Peyer's patch (tissue), 4 donors: ENCODE data around the gene TULP3. TPM values are rescaled to one million over a fixed set of nuclear protein-coding genes. Genes with fewer than 3 reads are reported as not detected.

Experiments
- DNase-seq, 3 donors: peaks; one replicate each; pipeline ENCODE4 v3.0.0-alpha.2; 2017 to 2019
- H3K27ac ChIP-seq, 4 donors: fragments of 200-600 bp; sonication (generic); one replicate each; pipeline ENCODE4 v1.5.1; 2016 to 2019
- H3K27me3 ChIP-seq, 2 donors: fragments of 200-600 bp; sonication (generic); one replicate each; pipeline ENCODE4 v1.5.1; 2019
- H3K36me3 ChIP-seq, 3 donors: fragments of 200-600 bp; sonication (generic); one replicate each; pipeline ENCODE4 v1.5.1; 2016 to 2019
- H3K4me1 ChIP-seq, 4 donors: fragments of 200-600 bp; sonication (generic); one replicate each; pipeline ENCODE4 v1.5.1; 2016 to 2019
- H3K4me3 ChIP-seq, 4 donors: fragments of 200-600 bp; sonication (generic); 1 replicate in 3 of 4; 2 replicates in 1 of 4; pipeline ENCODE4 v1.5.1; 2016 to 2019; ENCODE audit warnings: mild to moderate bottlenecking in 1 of 4
- H3K9me3 ChIP-seq, 4 donors: fragments of 200-600 bp; sonication (generic); one replicate each; pipeline ENCODE4 v1.5.1; 2016 to 2019; ENCODE audit warnings: mild to moderate bottlenecking in 1 of 4
- POLR2A ChIP-seq, 2 donors: fragments of 450-650 bp; IDR thresholded peaks; one replicate each; pipeline ENCODE4 v1.5.1; 2017; ENCODE audit warnings: antibody characterized with exemption in 2 of 2, mild to moderate bottlenecking in 2 of 2, moderate library complexity in 2 of 2
- total RNA-seq, 4 donors: library from RNA; depleted of rRNA; stranded (reverse); fragments of >200 nt; gene quantifications; one replicate each; pipeline ENCODE4 v1.1.0, GENCODE V29; 2016
- TF ChIP-seq, protein P1 (sequence below), 6 experiments: fragments of 450-650 bp in 4 of 6; fragments of 200-600 bp in 2 of 6; sonication (generic) in 1 of 6; IDR thresholded peaks; one replicate each; pipeline ENCODE4 v1.5.1; 2017 to 2019; ENCODE audit warnings: antibody characterized with exemption in 6 of 6, mild to moderate bottlenecking in 3 of 6, moderate library complexity in 1 of 6

Gene TULP3
- total RNA-seq, 4 donors from 2014 or later = 7.2 to 63.5 (median 12.6) TPM

DNA sequence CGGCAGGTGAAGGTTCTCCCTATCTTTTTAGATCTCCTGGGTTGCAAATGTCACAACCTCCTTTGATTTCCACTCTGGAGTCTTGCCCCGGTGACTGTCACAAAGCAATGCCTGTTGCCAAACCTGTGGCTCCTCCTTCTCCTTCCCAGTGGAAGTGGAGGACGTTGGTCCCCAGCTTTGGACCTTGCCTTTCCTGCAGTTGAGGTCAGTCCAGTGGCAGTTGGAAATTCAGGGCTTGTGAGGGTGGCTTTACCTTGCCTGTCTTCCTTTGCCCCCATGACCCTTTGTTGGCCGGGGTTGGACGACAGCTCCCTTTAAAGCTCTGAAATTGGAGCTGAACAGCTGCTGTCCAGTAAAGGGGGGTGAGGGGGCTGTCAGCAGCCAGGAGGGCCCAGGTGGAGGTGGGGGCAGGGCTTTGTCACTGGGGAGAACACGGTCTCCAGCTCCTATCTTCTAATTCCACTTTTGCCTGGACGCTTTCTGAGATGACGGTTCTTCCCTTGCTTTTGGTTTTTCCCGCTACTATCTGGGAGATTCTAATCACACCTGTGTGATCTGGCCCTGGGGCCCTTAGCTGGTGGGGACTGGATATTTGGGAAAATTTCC, 72.6 kb downstream of the TULP3 start:
- Histone ChIP-seq H3K4me3 (no peak overlapping the region), H3K36me3 (no peaks in the 10 kb centered on the region), H3K27me3 (no peaks in the 10 kb centered on the region), H3K4me1 (peaks cover 0 to 10% (median 7%) of the 10 kb centered on the region in 4 donors), H3K27ac (peak overlapping the region in 2 of 4 donors; percentile 19 to 31), H3K9me3 (no peaks in the 10 kb centered on the region)
- TF ChIP-seq, protein P1, sequence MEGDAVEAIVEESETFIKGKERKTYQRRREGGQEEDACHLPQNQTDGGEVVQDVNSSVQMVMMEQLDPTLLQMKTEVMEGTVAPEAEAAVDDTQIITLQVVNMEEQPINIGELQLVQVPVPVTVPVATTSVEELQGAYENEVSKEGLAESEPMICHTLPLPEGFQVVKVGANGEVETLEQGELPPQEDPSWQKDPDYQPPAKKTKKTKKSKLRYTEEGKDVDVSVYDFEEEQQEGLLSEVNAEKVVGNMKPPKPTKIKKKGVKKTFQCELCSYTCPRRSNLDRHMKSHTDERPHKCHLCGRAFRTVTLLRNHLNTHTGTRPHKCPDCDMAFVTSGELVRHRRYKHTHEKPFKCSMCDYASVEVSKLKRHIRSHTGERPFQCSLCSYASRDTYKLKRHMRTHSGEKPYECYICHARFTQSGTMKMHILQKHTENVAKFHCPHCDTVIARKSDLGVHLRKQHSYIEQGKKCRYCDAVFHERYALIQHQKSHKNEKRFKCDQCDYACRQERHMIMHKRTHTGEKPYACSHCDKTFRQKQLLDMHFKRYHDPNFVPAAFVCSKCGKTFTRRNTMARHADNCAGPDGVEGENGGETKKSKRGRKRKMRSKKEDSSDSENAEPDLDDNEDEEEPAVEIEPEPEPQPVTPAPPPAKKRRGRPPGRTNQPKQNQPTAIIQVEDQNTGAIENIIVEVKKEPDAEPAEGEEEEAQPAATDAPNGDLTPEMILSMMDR (IDR thresholded peaks at IDR 0.05) = no peak
- DNase-seq = no peak

DNA sequence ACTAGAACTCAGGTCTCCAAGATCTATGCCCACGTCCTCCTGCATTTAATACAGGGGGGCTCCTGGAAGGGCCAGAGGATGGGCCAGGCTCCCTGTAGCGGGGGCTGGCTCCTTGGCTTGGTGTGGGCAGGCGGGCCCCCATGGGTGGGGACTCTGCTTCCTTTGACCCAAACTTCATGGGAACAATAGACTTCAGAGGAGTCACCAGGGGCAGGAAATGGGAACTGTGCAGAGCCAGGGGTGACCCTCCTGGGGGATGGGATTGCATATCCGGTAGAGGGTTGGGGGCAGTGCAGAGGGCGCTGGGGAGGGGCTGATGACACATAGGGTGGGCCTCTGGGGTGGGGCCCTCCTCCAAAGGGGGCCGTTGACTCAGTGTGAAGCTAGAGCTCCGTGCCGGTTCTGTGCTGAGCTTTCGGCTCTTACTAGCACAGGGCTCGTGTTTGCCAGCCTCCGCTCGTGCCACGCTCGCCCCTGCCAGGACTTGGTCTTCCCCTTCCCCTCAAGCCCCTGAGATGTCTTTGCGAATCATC, 73.1 kb downstream of the TULP3 start:
- no peak overlapping the region for H3K4me3 ChIP-seq
- H3K4me1 ChIP-seq = peaks cover 0 to 9% (median 7%) of the 10 kb centered on the region in 4 donors
- peak overlapping the region in 1 of 4 donors; percentile 31 for H3K27ac ChIP-seq
- no peaks in the 10 kb centered on the region for H3K9me3 ChIP-seq
- no peak for DNase-seq
- TF ChIP-seq, protein P1 (IDR thresholded peaks at IDR 0.05) = no peak
- no peak for TF ChIP-seq POLR2A (IDR thresholded peaks at IDR 0.05)
- H3K27me3 ChIP-seq = no peaks in the 10 kb centered on the region
- no peaks in the 10 kb centered on the region for H3K36me3 ChIP-seq

DNA sequence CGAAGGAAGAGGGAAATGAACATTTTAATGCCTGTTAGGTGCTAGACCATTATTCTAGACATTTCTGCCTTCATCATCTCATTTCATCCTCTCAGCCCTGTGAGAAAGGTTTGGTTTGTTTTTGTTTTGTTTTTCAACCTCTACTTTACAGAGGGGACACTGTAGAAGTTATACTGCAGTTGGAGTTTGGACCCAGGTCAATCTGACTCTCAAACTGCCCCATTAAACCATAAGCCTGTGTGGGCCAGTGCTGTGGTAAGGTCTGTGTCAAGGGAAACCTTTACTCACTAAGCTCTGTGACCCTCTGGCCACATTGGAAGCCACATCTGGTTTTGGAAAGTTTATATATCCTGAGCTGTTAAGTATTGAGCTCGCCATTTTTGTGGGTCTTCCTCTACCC, 77.0 kb downstream of the TULP3 start:
- Histone ChIP-seq H3K4me3 (no peak overlapping the region), H3K9me3 (no peaks in the 10 kb centered on the region), H3K36me3 (no peaks in the 10 kb centered on the region), H3K4me1 (no peaks in the 10 kb centered on the region), H3K27ac (no peak overlapping the region), H3K27me3 (no peaks in the 10 kb centered on the region)
- TF ChIP-seq, protein P1 (IDR thresholded peaks at IDR 0.05) = no peak
- TF ChIP-seq POLR2A (IDR thresholded peaks at IDR 0.05) = no peak
- DNase-seq = no peak

DNA sequence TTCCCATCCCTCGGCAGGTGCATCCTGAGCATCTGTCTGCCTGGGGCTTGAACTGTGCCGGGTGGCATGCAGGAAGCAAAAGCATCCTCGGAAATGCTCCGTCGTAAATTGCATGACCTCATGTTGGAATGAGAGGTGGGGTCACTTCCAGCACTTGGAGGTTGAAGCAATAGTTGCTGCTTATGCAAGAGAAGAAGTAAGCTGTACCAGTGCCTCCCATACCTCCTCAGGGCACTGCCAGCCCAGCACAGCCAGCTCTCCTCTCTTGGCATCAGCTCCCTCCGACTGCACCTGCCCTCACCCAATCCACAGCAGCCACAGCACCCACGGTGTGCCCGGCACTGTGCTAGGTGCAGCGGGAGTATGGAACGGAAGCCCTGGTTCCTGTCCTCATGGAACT, 80.1 kb downstream of the TULP3 start:
- no peaks in the 10 kb centered on the region for H3K4me1 ChIP-seq

DNA sequence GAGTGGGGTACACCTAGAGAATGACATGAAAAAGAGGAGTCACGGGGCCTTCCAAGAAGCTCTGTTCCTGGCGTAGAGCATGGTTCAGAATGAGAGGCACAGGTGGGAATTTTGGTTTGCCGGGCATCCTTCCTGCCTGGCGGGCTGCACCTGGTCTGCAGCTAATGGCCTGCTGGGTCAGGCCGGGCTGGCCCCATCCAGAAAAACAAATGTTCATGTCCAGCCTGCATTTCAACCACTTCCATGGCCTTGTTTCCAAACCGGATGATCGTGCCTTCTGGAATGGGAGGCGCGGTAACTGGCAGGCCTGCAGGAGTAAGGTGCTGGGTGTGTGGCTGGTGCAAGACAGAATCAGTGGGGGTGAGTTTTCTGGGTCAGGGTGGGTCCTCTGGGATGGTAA, 82.9 kb downstream of the TULP3 start:
- H3K27ac ChIP-seq = no peak overlapping the region
- H3K4me1 ChIP-seq = no peaks in the 10 kb centered on the region
- H3K27me3 ChIP-seq = no peaks in the 10 kb centered on the region
- no peak for DNase-seq
- H3K36me3 ChIP-seq = no peaks in the 10 kb centered on the region
- no peak overlapping the region for H3K4me3 ChIP-seq
- H3K9me3 ChIP-seq = no peaks in the 10 kb centered on the region
- TF ChIP-seq POLR2A (IDR thresholded peaks at IDR 0.05) = no peak
- TF ChIP-seq, protein P1 (IDR thresholded peaks at IDR 0.05) = no peak

More for the DNA sequence above, 80.1 kb downstream of the TULP3 start:
- H3K9me3 ChIP-seq = no peaks in the 10 kb centered on the region
- DNase-seq = no peak
- no peaks in the 10 kb centered on the region for H3K27me3 ChIP-seq
- H3K4me3 ChIP-seq = no peak overlapping the region
- TF ChIP-seq, protein P1 (IDR thresholded peaks at IDR 0.05) = no peak
- H3K36me3 ChIP-seq = no peaks in the 10 kb centered on the region
- H3K27ac ChIP-seq = no peak overlapping the region
